ENCODE data around the gene GPHN. TPM values are rescaled to one million over a fixed set of nuclear protein-coding genes. Genes with fewer than 3 reads are reported as not detected.

Gene GPHN
- total RNA-seq, 4 donors from 2014 or later = 14.4 to 32.7 (median 21.1) TPM

- no peak for TF ChIP-seq POLR2A (IDR thresholded peaks at IDR 0.05)
- TF ChIP-seq CTCF (IDR thresholded peaks at IDR 0.05) = no peak
- intact Hi-C loops (cut with DNase I) = no loop called here
- Histone ChIP-seq H3K4me1 (no peaks in the 10 kb centered on the region), H3K4me3 (replicated peaks in 1 of 3) (no peak overlapping the region), H3K27ac (no peak overlapping the region), H3K27me3 (no peaks in the 10 kb centered on the region), H3K9me3 (no peaks in the 10 kb centered on the region), H3K36me3 (no peaks in the 10 kb centered on the region)
- no peak for DNase-seq
These were observed 35.7 kb upstream of the GPHN start for GRCh38 chr14:66472251-66472650.

DNA sequence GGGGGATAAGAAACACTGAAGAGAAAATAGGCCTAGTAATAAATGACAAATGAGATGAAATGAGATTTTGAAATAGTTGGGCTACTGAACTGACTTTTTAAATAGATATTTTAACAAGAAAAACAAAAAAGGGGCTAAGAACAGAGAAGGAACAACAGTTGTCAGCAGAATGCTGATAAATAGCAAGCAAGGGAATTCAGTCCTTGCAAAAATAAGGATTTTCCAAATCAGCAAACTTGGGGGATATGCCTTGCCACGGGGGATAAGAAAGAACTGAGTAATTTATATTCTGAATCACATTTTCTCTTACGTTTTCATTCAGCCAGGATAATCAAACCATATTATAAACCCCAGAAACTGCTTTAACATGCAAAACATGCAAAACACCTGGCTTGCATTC is 34.7 kb upstream of the GPHN start:
- H3K36me3 ChIP-seq = no peaks in the 10 kb centered on the region
- no peak overlapping the region for H3K4me3 ChIP-seq (replicated peaks in 1 of 3)
- no peaks in the 10 kb centered on the region for H3K4me1 ChIP-seq
- TF ChIP-seq CTCF (IDR thresholded peaks at IDR 0.05) (no peak), POLR2A (IDR thresholded peaks at IDR 0.05) (no peak)
- no peaks in the 10 kb centered on the region for H3K27me3 ChIP-seq
- 70 to 78% methylated on average over 2 of the region's 2 CpGs for WGBS, 2 donors
- no peaks in the 10 kb centered on the region for H3K9me3 ChIP-seq
- no peak for DNase-seq
- intact Hi-C loops (cut with DNase I) = no loop called here
- no peak overlapping the region for H3K27ac ChIP-seq

GRCh38 chr14:66476964-66477363 is 31.0 kb upstream of the GPHN start:
- no peaks in the 10 kb centered on the region for H3K9me3 ChIP-seq
- TF ChIP-seq CTCF (IDR thresholded peaks at IDR 0.05) (no peak), POLR2A (IDR thresholded peaks at IDR 0.05) (no peak)
- H3K4me3 ChIP-seq (replicated peaks in 1 of 3) = no peak overlapping the region
- no peaks in the 10 kb centered on the region for H3K36me3 ChIP-seq
- no peak for DNase-seq
- H3K27me3 ChIP-seq = no peaks in the 10 kb centered on the region
- H3K4me1 ChIP-seq = no peaks in the 10 kb centered on the region
- intact Hi-C loops (cut with DNase I) = no loop called here
- H3K27ac ChIP-seq = no peak overlapping the region
- 11 to 24% methylated on average over 1 of the region's 1 CpG for WGBS, 2 donors

DNA sequence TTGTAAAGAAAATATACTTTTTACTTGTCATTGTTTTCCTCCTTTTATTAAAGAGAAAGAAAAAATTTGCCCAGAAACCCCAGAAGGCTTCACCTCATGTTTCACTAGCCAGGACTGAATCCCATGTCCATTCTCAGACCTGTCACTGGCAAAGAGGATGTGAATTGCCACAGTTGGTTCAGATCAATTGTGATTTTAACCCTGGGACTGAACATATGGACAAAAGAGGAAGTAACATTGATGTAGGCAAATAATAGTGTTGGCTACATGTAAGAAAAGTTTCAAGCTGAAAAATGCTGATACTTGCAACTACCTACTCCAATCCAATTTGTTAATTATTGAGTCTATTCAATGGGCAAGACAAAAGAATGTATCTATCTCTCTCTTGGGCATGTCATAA is 30.4 kb upstream of the GPHN start:
- intact Hi-C loops (cut with DNase I) = no loop called here
- H3K27ac ChIP-seq = no peak overlapping the region

DNA sequence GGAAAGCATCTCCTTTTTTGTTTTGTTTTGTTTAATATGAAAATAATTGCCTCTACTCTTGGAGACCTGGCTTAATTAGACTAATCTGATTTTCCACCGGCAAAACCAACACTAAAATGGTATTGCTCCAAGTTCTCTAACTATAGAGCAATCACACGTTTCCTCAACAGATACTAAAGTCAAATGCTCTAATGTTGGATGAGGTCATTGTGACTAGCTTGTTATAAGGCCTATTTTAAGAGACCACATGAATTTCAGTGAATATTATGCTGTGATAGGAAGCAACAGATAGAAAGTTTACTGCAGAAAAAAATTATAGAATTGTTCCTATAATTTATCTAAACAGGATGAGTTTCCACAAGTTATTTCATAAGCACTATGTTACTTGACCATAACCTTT is 25.1 kb upstream of the GPHN start:
- Histone ChIP-seq H3K36me3 (no peaks in the 10 kb centered on the region), H3K27me3 (no peaks in the 10 kb centered on the region), H3K9me3 (no peaks in the 10 kb centered on the region), H3K4me3 (replicated peaks in 1 of 3) (no peak overlapping the region), H3K4me1 (peaks cover 10 to 17% of the 10 kb centered on the region in 2 donors), H3K27ac (peak overlapping the region in 2 of 3 donors; percentile 1 to 61)
- DNase-seq = no peak
- intact Hi-C loops (cut with DNase I) = no loop called here
- WGBS, 2 donors = 78 to 80% methylated on average over 2 of the region's 2 CpGs
- TF ChIP-seq CTCF (IDR thresholded peaks at IDR 0.05) = no peak
- no peak for TF ChIP-seq POLR2A (IDR thresholded peaks at IDR 0.05)

More for the DNA sequence above, 30.4 kb upstream of the GPHN start:
- peaks cover 3 to 4% of the 10 kb centered on the region in 2 donors for H3K4me1 ChIP-seq
- H3K27me3 ChIP-seq = no peaks in the 10 kb centered on the region
- H3K9me3 ChIP-seq = no peaks in the 10 kb centered on the region
- TF ChIP-seq POLR2A (IDR thresholded peaks at IDR 0.05) (no peak), CTCF (IDR thresholded peaks at IDR 0.05) (no peak)
- H3K4me3 ChIP-seq (replicated peaks in 1 of 3) = no peak overlapping the region
- no peaks in the 10 kb centered on the region for H3K36me3 ChIP-seq
- no peak for DNase-seq

Data from thyroid gland (tissue), 4 donors.